ENCODE data around the gene NCAPH2. TPM values are rescaled to one million over a fixed set of nuclear protein-coding genes. Genes with fewer than 3 reads are reported as not detected.

Gene NCAPH2
- total and polyA plus RNA-seq, 2 of the 13 experiments (the other 11 are each of a cell fraction or from before 2014, with no cell fraction given), result 28.1 to 64.4 TPM

- TF ChIP-seq ZNF576 (CRISPR knock-in tag; IDR thresholded peaks at IDR 0.05), result no peak
- peak; percentile 72 for TF ChIP-seq POLR2G (IDR thresholded peaks at IDR 0.05; ENCODE audit: low read depth, low read length)
- TF ChIP-seq FOXP4 (CRISPR knock-in tag; IDR thresholded peaks at IDR 0.05), result 0 out of 2 replicates have a peak, but pooled peaks have one; percentile 39
- TF ChIP-seq ZNF205 (CRISPR knock-in tag; IDR thresholded peaks at IDR 0.05), result 0 out of 2 replicates have a peak, but pooled peaks have one; percentile 44
- no peak for TF ChIP-seq DBP (CRISPR knock-in tag; IDR thresholded peaks at IDR 0.05; ENCODE audit: not compliant biosample characterization)
- no peak for TF ChIP-seq ZNF550 (CRISPR knock-in tag; IDR thresholded peaks at IDR 0.05; ENCODE audit: borderline replicate concordance)
- TF ChIP-seq ZFP1 (CRISPR knock-in tag; IDR thresholded peaks at IDR 0.05), result no peak
- TF ChIP-seq PHF5A (CRISPR knock-in tag; IDR thresholded peaks at IDR 0.05; ENCODE audit: low read depth, unreplicated experiment), result no peak
- TF ChIP-seq FOSL1 (CRISPR knock-in tag; IDR thresholded peaks at IDR 0.05; ENCODE audit: borderline replicate concordance), result no peak
- peak; percentile 48; the same call in 1 of the 2 replicates for TF ChIP-seq POGZ (CRISPR knock-in tag; IDR thresholded peaks at IDR 0.05)
- TF ChIP-seq TCF7L2 (IDR thresholded peaks at IDR 0.05; ENCODE audit: low read depth, low read length), result no peak
- TF ChIP-seq SMAD9 (CRISPR knock-in tag; IDR thresholded peaks at IDR 0.05), result no peak
- TF ChIP-seq U2AF1 (optimal IDR thresholded peaks at IDR 0.05; ENCODE audit: low read depth, low read length), result no peak
- TF ChIP-seq ZNF703 (CRISPR knock-in tag; IDR thresholded peaks at IDR 0.05; ENCODE audit: borderline replicate concordance), result peak; percentile 77; the same call in 1 of the 2 replicates
- 0 out of 2 replicates have a peak, but pooled peaks have one; percentile 73 for TF ChIP-seq SPEN (CRISPR knock-in tag; IDR thresholded peaks at IDR 0.05; ENCODE audit: low read depth)
- TF ChIP-seq ZNF280B (CRISPR knock-in tag; IDR thresholded peaks at IDR 0.05; ENCODE audit: borderline replicate concordance), result no peak
- TF ChIP-seq MED1 (CRISPR knock-in tag; IDR thresholded peaks at IDR 0.05), result peak; percentile 76
- no peak; the same call in 1 of the 2 replicates for TF ChIP-seq ZNF274 (CRISPR knock-in tag; IDR thresholded peaks at IDR 0.05)
- no peak; the same call in 1 of the 2 replicates for TF ChIP-seq ZBTB39 (CRISPR knock-in tag; IDR thresholded peaks at IDR 0.05)
- no peak for TF ChIP-seq CENPBD1 (CRISPR knock-in tag; IDR thresholded peaks at IDR 0.05; ENCODE audit: borderline replicate concordance, low read depth)
- peak; percentile 46; the same call in 1 of the 2 replicates for TF ChIP-seq GFI1 (CRISPR knock-in tag; IDR thresholded peaks at IDR 0.05; ENCODE audit: borderline replicate concordance)
- no peak; the same call in 1 of the 2 replicates for TF ChIP-seq ZNF670 (CRISPR knock-in tag; IDR thresholded peaks at IDR 0.05; ENCODE audit: borderline replicate concordance)
These were observed 22.0 kb downstream of the NCAPH2 start, which contains the start of gene TYMP (continued) for GRCh38 chr22:50529897-50530579.

Measured in HepG2 (cell line).